HS-27A (cell line): Measurements from ENCODE around the gene CAMK4.

Source experiments
- DNase-seq: peaks from one replicate; pipeline ENCODE4 v3.0.0-alpha.2; 2012; ENCODE audit warnings: low read depth, missing footprints

CAMK4 gene

DNA sequence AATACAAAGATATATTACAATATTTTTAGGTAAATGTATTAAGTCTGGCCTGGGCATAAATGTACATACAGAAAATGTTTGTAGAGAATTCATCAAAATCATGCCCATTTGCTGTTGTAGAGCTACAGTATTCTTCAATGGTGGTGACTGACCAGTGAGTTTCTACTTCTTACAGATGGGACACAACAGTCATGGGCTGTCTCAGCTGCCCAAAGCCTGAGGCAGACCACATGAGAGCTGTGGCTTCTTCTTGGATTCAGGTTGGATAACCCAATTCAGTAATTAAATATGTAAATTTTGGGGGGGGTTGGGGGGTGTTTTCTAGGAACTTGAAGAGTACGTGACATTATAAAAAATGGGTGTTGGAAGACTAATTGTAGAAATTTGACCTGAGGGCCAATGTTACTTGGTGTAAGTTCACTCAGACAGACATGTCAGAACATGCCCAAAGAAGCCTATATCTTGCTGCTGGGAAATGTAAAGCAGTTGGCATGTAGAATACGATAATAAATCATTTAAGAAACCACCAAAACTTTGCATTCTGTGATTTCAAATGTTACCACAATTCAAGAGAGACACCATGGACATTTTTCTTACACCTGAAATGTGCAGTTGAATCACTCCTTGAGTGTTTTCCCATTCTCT is 270.3 kb downstream of the CAMK4 start:
- DNase-seq = no peak

DNA sequence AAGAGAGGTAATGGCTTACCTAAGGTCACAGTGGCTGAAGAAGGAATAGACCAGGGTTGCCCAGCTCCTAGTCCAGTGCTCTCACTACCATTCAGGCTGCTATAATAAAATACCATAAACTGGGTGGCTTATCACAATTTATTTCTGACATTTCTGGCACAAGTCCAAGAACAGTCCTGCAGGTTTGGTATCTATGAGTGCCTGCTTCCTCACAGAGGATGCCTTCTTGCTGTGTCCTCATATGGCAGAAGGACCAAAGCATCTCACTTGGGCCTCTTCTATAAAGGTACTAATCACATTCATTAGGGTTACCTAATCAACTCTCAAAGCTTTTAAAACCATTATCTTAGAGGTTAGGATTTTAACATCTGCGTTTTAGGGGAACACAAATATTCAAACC is 271.0 kb downstream of the CAMK4 start:
- DNase-seq = no peak

DNA sequence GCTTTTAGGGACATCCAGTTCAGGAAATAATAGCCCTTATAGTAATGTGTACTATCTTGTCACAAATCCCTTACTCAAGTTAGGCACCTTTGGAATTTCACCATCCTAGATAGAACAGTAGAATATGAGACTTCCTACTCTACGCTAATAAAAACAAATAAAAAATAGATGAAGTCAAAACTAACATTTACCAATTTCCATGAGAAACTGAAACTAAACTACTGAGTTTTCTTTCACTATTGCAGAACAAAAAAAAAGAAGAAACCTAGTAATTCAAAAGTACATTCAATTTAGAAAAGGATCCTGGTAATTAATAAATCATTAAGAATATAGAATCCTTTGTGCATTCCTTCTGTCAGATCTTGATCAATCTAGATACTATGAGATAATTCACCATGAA is 274.2 kb downstream of the CAMK4 start:
- DNase-seq = no peak

DNA sequence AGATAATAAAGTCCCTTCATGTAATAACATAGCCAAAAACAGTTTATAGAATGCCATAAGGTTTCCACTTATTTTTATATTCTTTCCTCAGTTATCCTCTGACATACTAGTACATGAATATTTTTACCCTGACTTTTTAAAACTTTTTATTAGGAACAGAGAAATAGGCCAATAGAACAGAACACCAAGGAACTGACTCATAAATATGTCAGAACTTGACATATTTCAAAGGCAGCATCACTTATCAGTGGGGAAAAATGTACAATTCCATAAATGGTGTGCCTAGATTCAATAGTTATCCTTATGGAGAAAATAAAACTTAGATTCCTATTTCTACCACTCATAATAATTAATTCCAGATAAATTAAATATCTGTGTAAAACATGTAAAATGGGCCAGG is 278.8 kb downstream of the CAMK4 start:
- DNase-seq = no peak

DNA sequence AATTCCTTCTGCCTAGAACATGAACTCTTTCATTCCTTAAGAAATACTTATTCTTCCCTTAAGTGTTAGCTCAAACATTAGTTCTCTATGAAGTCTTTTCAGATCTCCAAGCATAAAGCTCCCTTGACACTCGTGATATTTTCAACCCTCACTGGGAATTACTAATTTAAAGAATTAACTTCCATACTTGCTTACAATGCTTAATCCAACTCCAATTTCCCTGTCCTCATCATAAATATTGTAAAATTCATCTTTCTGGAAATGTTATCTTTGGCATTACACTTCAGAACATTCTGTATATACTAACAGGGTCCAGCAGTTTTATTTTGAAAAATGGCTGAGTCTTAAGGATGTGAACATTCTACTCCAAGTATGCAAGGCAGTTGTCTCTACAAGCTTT is 280.9 kb downstream of the CAMK4 start:
- DNase-seq = no peak

DNA sequence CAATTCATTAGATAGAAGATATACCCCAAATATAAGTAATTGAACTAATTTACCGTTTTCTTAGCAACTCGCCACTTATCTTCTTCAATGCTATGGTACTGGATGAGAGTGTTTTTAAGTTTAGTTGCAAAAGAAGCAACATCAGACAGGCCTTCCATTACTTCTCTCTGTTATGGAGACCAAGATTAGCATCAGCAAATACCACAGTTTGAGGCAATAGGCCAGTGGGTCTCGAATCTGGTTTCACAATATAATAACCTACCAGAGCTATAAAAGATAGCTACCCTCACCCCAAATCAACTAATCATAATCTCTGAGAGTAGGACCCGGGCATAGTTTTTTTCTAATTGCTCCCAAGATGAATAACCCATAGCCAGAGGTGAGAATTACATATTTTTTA is 283.1 kb downstream of the CAMK4 start:
- no peak for DNase-seq

DNA sequence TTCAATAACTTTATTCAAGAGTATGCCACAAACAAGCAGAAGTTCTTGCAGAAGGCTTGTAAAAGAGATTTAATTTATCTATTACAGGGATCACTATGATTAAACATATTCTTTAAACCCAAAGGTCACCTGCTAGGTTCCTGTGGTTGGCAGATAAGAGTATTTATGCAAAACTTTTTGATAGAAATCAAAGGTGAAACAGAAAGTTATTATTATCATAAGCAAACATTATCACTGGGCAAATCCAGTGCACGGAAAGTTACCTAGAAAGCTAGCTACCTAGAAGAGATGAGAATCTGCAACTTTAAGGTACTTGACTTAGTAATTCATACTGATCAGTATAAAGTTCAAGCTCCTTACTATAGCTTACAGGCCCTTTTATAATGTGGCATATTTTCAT is 284.9 kb downstream of the CAMK4 start:
- no peak for DNase-seq

DNA sequence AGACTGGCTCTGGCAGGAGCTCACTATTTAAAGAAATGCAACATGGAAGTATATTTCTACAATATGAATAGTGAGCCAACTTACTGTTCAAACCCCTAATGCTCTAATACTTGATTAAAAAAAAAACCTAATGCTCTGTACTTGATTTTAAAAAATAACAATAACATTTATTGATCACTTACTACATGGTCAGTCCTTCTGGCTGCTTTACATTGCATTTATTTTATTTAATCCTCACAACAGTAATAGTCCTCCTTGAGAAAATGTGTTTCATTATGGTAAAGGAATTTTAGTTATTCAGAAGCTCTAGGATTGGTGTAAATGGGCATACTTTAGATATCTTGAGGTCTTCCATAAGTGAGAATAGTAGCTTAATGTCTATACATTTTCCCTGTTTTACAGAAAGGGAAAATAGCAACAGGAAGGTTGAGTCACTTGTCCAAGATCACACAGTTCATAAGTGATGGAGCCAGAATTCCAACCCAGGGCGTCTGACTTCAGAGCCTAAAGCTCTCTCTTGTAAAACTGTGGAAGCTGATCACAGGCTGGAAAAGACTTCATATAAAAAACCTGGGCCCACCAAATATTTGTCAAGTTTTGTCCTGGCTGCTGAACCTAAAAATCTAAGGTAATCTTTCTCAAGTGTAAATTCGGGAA is 287.1 kb downstream of the CAMK4 start:
- no peak for DNase-seq

DNA sequence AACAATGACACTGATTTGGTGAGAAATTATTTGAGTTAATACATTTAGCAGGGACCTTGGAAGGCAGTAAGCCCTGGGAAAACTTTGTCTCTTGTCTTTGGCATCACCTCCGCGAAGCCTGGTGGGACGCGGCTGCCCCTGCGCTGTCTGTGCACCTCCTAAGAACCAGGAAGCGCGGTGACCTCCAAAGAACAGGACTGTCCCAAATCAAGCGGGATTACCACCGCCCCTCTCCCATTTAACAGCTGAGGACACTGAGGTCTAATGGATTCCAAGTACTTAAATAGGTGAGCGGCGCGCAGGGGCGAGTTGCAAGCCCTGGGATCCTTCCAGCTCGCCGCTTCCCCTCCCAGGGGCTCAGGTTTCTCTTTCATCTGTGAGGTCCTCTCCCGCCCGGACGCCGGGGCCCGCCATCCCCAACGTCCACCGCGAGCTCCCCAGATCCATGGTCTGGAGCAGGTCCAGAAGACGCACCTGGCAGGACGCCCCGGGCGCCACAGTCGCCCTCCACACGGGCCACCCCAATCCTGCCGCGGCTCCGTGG is 287.7 kb downstream of the CAMK4 start:
- DNase-seq = no peak

DNA sequence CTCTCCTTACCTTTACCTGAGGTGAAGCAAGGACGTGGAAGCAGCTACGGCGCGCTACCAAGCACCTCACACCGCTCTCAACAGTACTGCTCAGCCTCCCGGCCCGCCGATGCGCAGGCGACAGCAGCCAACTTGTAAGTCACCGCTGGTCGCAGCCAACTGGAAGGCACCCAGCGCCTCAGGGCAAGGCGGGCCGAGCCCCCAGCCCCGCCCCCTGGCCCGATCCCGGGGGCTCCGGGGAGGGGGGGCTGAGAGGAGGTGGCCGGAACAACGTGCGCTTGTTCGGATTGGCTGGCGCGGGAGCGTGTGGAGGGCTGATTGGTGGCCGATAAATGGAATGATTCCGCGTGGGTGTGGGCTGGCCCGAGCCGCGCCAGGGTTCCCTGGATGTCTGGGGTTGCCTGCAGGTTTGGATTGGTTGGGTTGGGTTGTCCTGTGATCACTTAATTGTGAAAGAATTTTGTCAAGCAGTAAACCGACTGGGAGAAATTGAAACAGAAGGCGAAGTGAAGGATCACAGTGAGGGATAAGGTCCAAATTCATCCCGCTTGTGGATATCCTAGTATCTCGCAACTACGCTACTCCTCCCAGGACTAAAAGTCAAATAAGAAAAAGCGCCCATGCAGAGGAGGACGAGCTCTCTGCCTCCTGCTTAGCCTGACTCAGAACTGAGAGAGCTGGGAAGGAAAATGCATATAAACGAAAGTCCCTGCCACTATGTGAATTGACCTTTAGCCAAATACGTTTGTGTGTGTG is 288.4 kb downstream of the CAMK4 start, which contains the start of gene STARD4:
Gene STARD4 (minus strand): TSS at position 161 of the 756 bp plus-strand sequence. CDS start 5,102 bp downstream, outside the sequence.
- peak; percentile 66 for DNase-seq

DNA sequence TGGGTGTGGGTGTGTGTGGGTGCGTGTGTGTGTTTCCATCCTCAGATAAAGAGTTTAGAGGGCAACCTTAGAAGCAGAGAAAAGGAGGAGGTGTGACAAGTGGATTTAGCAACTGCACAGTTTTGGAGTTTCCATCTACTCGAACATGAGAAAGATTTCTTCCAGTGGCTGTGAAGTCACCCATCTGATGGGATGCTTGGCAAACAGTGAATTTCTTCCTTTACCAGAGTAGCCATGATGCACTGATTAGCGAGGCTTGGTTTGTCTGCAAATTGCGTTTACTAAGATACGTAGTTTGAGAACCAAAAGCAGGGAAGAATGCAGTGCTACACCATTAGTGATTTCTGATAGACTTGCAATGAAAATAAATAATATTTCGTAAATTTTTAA is 288.9 kb downstream of the CAMK4 start:
- no peak for DNase-seq

DNA sequence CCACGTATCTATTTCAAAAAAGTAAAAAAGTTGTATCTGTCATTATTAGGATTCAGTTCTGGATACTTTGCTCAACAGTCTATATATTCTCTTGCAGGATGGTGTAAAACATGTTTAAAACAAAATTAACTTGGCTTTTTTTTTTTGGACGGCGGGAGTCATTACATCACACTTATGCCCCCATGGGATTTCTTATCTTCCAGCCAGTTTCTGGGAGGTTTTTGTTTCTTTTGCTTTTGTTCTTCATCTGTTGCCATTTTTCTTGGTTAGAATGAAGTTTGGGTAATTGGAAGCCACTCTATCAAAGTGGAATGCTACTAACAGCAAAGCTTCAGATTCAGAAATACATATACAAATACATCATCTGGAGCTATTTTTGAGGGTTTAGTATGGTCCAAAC is 289.9 kb downstream of the CAMK4 start:
- DNase-seq = no peak

DNA sequence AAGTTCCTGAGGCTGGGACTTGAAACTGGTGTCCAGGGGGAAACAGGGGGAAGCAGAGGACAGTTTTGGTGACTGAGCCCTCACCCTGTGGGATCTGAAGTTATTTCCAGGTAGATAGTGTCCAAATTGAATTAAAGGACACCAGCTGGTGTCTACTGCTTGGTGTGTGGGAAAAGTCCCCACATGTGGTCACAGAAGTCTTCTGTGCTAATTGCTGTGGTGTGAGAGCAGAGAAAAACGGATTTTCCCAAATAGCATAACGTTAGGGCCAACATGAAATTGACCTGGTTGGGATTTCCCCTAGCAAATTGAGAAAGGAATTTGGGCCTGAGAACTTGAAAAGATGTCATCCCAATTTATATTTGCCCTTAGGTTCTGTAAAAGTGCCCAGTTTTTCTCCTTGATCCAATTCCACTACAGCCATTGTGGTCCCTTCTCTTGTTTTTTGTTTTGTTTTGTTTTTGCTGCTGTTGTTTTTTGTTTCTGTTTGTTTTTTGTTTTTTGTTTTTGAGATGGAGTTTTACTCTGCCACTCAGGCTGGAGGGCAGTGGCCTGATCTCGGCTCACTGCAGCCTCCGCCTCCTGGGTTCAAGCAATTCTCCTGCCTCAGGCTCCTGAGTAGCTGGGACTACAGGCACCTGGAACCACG is 293.8 kb downstream of the CAMK4 start:
- no peak for DNase-seq

DNA sequence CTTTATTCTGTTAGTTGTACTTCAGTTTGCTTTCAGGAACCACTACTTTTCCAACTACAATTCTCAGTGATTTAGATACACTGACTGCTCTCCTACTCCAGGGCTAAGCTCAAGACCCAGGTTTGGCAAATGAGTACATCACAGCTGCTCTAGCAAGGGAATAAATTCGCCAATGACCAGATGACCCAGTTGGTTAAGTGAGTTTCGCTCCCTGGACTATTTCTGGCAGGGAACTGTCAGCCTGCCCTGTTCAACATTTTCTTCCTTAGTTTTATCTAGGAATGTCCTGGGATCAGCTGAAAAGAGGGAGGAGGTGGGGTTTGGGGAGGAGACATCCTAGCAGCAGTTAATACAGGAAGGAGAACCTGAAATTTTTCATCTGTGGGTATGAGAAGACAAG is 294.6 kb downstream of the CAMK4 start:
- no peak for DNase-seq

DNA sequence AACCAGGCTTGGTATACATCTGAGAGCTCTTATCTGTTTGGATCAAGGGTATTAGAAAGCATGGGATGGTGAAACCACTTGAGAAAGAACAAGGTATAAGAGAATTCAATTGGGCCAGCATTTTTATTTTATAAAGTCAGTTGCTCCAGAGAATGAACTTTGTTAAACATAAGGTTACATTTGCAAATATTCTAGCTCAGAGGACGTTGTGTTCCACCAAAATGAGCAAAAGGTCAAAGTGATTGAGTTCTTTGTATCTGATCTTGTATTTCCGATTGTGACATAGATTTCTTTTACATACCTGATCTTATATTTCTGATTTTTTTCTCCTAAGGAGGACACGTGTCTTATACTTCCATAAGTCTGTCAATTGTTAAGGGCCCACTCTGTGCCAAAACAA is 296.7 kb downstream of the CAMK4 start:
- no peak for DNase-seq

DNA sequence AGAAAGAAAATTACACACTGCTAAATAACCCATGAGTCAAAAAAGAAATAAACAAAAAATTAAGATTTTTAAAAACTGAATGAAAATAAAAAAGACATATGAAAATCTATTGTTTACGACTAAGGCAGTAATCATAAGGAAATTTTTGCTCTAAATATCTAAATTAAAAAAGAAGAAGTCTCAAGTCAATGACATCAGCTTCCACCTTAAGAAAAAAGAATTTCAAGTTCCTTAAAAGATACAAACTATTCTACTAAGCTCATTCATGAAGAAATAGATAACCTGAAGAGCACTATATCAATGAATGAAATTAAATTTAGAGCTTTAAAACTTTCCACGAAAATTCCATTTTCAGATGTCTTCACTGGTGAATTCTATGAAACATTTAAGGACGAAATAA is 303.9 kb downstream of the CAMK4 start:
- DNase-seq = no peak

DNA sequence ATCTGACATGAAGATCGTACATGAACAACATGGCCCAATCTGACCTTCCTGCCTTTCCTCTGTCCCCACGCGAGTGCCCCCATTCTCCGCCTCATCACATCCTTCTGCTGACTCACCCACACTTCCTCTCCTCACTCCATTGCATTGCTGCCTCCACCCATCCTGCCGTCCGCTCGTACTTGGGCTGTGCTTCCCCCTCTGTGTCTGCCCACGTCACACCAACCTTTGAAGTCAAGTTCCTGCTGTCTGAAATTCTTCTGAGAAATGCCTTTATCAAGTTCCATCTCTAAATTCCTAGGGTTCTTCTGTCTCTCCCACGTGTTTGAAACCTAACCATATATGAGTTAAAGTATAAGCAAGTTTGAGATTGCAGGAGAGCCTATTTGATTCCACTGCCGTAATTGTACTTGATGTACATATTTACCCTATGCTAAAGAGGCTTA is 306.1 kb downstream of the CAMK4 start:
- DNase-seq = no peak

DNA sequence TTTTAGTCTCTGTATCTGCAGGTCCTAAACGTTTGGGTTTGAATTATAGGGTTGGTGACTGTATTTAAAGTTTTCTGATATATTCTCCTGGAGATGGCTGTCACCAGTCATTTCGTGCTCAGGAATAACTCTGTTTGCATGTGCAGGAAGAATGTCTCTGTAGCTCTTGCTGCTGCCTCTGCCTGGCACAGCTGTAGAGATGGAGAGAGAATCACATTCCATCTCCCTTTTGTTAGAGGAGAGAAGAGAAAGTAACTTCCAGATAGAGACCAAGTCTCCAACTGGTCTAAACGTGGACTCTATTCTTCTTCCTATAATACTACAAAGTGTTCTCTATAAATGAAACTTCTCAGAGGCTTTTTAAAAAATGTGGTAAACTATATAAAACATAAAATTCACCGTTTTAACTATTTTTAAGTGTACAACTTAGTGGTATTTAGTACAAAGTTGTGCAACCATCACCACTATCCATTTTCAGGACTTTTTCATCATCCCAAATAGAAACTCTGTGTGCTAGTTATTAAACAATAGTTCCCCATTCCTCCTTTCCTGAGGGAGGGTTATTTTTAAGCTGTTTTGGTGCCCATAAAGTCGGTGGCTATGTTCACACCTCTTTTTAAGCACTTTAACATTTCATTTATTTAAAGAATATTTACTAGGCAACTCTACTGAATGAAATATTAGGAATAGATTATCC is 308.9 kb downstream of the CAMK4 start:
- no peak for DNase-seq

DNA sequence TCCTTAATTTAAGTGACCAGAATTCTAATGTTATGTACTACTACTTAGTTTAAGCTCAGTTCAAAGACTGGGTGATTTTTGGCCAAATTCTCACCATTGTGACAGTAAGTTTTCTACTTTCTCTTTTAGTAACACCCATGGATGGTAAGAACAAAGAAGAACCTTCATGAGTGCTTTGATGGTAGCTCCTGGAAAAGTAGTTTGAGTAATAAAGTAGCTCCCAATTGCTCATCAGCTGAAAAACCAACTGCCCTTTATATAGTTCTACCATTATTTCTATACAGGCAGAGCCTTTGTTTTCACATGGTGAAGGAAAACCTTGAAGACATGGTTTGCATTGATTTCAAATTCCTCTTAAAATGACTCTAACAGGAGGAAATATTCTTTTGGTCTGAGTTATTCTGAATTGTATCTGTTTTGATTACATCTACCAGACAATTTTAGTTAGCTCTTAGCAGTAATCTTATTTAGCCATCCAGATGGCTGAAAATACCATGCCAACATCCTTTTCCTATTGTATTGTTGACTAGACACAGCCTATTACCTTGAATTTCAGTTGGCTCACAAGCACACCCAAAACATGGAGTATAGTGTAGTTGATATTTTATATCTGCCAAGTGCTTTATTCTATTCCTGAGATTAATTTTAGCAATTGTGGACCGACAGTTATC is 311.8 kb downstream of the CAMK4 start:
- DNase-seq = no peak

DNA sequence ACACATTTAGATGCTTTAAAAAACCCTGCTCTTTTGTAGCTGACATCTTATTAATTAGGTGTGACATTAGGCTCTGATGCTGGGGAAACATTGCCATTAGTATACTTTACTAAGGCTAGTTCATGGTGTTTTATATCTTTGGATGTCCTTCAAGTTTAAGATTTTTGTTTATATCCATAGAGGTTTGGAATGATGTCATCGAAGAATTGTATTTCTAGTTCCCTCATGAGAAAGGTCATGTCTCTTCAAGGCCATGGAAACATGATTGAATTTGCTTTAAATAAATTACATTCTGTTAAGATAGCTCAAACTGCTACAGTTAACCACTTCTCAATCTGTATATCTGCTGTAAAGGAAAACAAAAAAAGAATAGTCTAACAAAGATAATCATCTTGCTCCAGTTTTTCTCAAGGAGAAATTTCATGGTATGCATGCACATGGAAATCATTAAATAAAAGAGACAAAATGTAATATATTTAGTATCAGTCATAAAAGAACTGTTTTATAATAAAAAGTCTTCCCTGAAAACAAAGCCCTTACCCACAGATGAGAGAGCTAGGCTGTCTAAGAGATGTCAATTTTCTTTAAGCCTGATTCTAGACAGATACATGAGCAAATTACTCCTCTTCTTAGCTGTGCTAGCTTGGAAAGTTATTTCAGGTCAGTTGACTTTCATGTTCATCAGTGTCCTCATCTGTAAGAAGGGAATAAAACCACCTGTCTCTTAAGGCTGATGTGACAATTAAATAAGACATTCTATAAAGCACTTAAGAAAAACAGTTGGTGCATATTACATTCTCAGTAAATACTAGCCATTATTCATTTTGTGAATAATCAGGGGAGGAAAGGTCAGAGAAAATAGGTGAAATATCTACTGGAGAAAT is 313.2 kb downstream of the CAMK4 start:
- DNase-seq = no peak
